ENCODE data around the gene PREX1.

GRCh38 chr20:48672324-48672723 lies 155.5 kb downstream of the PREX1 start:
- TF ChIP-seq POLR2A (IDR thresholded peaks at IDR 0.05; ENCODE audit: low read length) (no peak), GATA1 (IDR thresholded peaks at IDR 0.05; ENCODE audit: low read depth, low read length) (no peak)

Measured in erythroblast (primary cell).